SK-N-SH (cell line): Measurements from ENCODE around the gene SPRED2. TPM values are rescaled to one million over a fixed set of nuclear protein-coding genes. Genes with fewer than 3 reads are reported as not detected.

Experiments
- CTCF ChIA-PET: fragments of 300-600, 350-600 bp; formaldehyde crosslinking; extraction: SDS; loops from one replicate; lab custom pipeline; 2021; lab: Yijun Ruan, JAX
- POLR2A ChIA-PET: fragments of 350-600 bp; sonication (Branson Sonifier 250); formaldehyde crosslinking; extraction: SDS; loops from one replicate; lab custom pipeline; 2020; ENCODE audit warnings: antibody characterized with exemption, inconsistent platforms; lab: Yijun Ruan, JAX
- DNase-seq: peaks from one replicate; pipeline ENCODE4 v3.0.0; 2012
- H2AFZ ChIP-seq: fragments of 200-600 bp; sonication (generic); 2 replicates; pipeline ENCODE4 v1.8.1; 2016; ENCODE audit warnings: antibody characterized with exemption, mild to moderate bottlenecking, low read depth
- H3F3A ChIP-seq: fragments of 200-600 bp; sonication (generic); replicated peaks from 2 replicates; pipeline ENCODE3; 2016; ENCODE audit warnings: antibody characterized with exemption, mild to moderate bottlenecking; ENCODE audit not compliant: insufficient read depth
- H3K27ac ChIP-seq, 2 experiments: fragments of 200-500 bp in 1 of 2; fragments of 200-600 bp in 1 of 2; sonication (Bioruptor generic) in 1 of 2; sonication (generic), shearing (Covaris generic) in 1 of 2; 2 replicates each; pipeline versions ENCODE4 v1.5.1 to v1.6.1; 2014 to 2016; ENCODE audit warnings: low read depth in 2 of 2, inconsistent platforms in 1 of 2, low read length in 1 of 2, mild to moderate bottlenecking in 1 of 2, mixed read lengths in 1 of 2
- H3K27me3 ChIP-seq: fragments of 200-600 bp; sonication (generic), shearing (Covaris generic); 2 replicates; pipeline ENCODE4 v1.6.1; 2016; ENCODE audit warnings: mixed run types; ENCODE audit not compliant: insufficient read depth
- H3K36me3 ChIP-seq, 2 experiments: fragments of 200-500 bp in 1 of 2; fragments of 200-600 bp in 1 of 2; sonication (Bioruptor generic) in 1 of 2; sonication (generic) in 1 of 2; replicated peaks in 1 of 2; 2 replicates each; pipeline versions ENCODE3 to v1.5.1; 2014 to 2016; ENCODE audit warnings: low read length in 1 of 2, mild to moderate bottlenecking in 1 of 2; ENCODE audit not compliant: insufficient read depth in 2 of 2, control insufficient read depth in 1 of 2
- H3K4me1 ChIP-seq, 2 experiments: fragments of 200-500 bp in 1 of 2; fragments of 200-600 bp in 1 of 2; sonication (Bioruptor generic) in 1 of 2; sonication (generic), shearing (Covaris generic) in 1 of 2; 2 replicates each; pipeline versions ENCODE4 v1.5.1 to v1.6.1; 2014 to 2016; ENCODE audit warnings: low read depth in 1 of 2, low read length in 1 of 2, mixed run types in 1 of 2; ENCODE audit not compliant: insufficient read depth in 2 of 2, control insufficient read depth in 1 of 2
- H3K4me2 ChIP-seq: fragments of 200-600 bp; sonication (generic), shearing (Covaris generic); 2 replicates; pipeline ENCODE4 v1.6.1; 2017; ENCODE audit warnings: mixed run types
- H3K4me3 ChIP-seq, 2 experiments: fragments of 200-500 bp in 1 of 2; fragments of 200-600 bp in 1 of 2; sonication (Bioruptor generic) in 1 of 2; sonication (generic), shearing (Covaris generic) in 1 of 2; 2 replicates each; pipeline versions ENCODE4 v1.5.1 to v1.8.1; 2014 to 2016; ENCODE audit warnings: low read depth in 2 of 2, inconsistent platforms in 1 of 2, low read length in 1 of 2, mild to moderate bottlenecking in 1 of 2, mixed read lengths in 1 of 2, moderate library complexity in 1 of 2
- H3K79me2 ChIP-seq: fragments of 200-600 bp; sonication (generic); 2 replicates; pipeline ENCODE4 v1.8.1; 2017; ENCODE audit warnings: mild to moderate bottlenecking; ENCODE audit not compliant: insufficient read depth
- H3K9ac ChIP-seq: fragments of 200-600 bp; sonication (generic); 2 replicates; pipeline ENCODE4 v1.6.1; 2017; ENCODE audit warnings: mixed run types
- H3K9me2 ChIP-seq: fragments of 200-600 bp; sonication (generic); 2 replicates; pipeline ENCODE4 v1.6.1; 2017; ENCODE audit warnings: mixed run types
- H3K9me3 ChIP-seq: fragments of 200-600 bp; sonication (generic); 2 replicates; pipeline ENCODE4 v1.6.1; 2017; ENCODE audit warnings: mixed run types, mild to moderate bottlenecking, moderate library complexity
- H4K20me1 ChIP-seq: fragments of 200-600 bp; sonication (generic); 2 replicates; pipeline ENCODE4 v1.6.1; 2017; ENCODE audit warnings: mild to moderate bottlenecking, mixed run types; ENCODE audit not compliant: insufficient read depth
- CHD2 ChIP-seq: fragments of 150-350 bp; IDR thresholded peaks from 2 replicates; pipeline ENCODE4 v1.6.1; 2018; ENCODE audit warnings: low read length; ENCODE audit not compliant: partially characterized antibody
- ELF1 ChIP-seq: IDR thresholded peaks from 2 replicates; pipeline ENCODE4 v1.4.0; 2012
- EZH2phosphoT487 ChIP-seq: fragments of 200-600 bp; sonication (generic); IDR thresholded peaks from 2 replicates; pipeline ENCODE4 v1.6.1; 2017; ENCODE audit warnings: low read depth, mixed run types, mild to moderate bottlenecking, antibody characterized with exemption, moderate library complexity, borderline replicate concordance
- FOSL2 ChIP-seq: IDR thresholded peaks from 2 replicates; pipeline ENCODE4 v1.4.0; 2012; ENCODE audit warnings: low read depth, mild to moderate bottlenecking, moderate library complexity, borderline replicate concordance
- GABPA ChIP-seq: IDR thresholded peaks from 2 replicates; pipeline ENCODE4 v1.4.0; 2012; ENCODE audit warnings: low read depth, mild to moderate bottlenecking
- IRF3 ChIP-seq: fragments of 150-350 bp; IDR thresholded peaks from 2 replicates; pipeline ENCODE4 v1.6.1; 2016; ENCODE audit warnings: mild to moderate bottlenecking, low read depth, low read length
- MAX ChIP-seq: IDR thresholded peaks from 2 replicates; pipeline ENCODE4 v1.4.0; 2012; ENCODE audit warnings: low read depth
- MEF2A ChIP-seq: IDR thresholded peaks from 2 replicates; pipeline ENCODE4 v1.4.0; 2012; ENCODE audit warnings: low read depth, borderline replicate concordance
- MXI1 ChIP-seq: IDR thresholded peaks from 2 replicates; pipeline ENCODE4 v1.6.1; 2012; ENCODE audit warnings: mild to moderate bottlenecking, low read depth, low read length, improper control_type of control experiment
- NRF1 ChIP-seq: IDR thresholded peaks from 2 replicates; pipeline ENCODE4 v1.6.1; 2012; ENCODE audit warnings: low read depth, mild to moderate bottlenecking, low read length
- RAD21 ChIP-seq: IDR thresholded peaks from 2 replicates; pipeline ENCODE4 v1.6.1; 2012; ENCODE audit warnings: mild to moderate bottlenecking, low read length
- REST ChIP-seq: IDR thresholded peaks from 2 replicates; pipeline ENCODE4 v1.6.1; 2012; ENCODE audit warnings: mild to moderate bottlenecking, low read depth, low read length, moderate library complexity
- RXRA ChIP-seq: IDR thresholded peaks from 2 replicates; pipeline ENCODE4 v1.4.0; 2012; ENCODE audit warnings: low read depth, mild to moderate bottlenecking, borderline replicate concordance
- SIN3A ChIP-seq: IDR thresholded peaks from 2 replicates; pipeline ENCODE4 v1.6.1; 2012; ENCODE audit warnings: low read depth, mild to moderate bottlenecking, low read length, moderate library complexity, borderline replicate concordance
- TCF12 ChIP-seq: IDR thresholded peaks from 2 replicates; pipeline ENCODE4 v1.4.0; 2012
- TEAD4 ChIP-seq: IDR thresholded peaks from 2 replicates; pipeline ENCODE4 v1.4.0; 2012; ENCODE audit warnings: mild to moderate bottlenecking, borderline replicate concordance; ENCODE audit not compliant: insufficient read depth
- USF1 ChIP-seq: IDR thresholded peaks from 2 replicates; pipeline ENCODE4 v1.4.0; 2012; ENCODE audit warnings: low read depth, borderline replicate concordance
- USF2 ChIP-seq: fragments of 150-350 bp; IDR thresholded peaks from 2 replicates; pipeline ENCODE4 v1.6.1; 2017; ENCODE audit warnings: antibody characterized with exemption, low read length, low read depth, borderline replicate concordance
- YY1 ChIP-seq: IDR thresholded peaks from 2 replicates; pipeline ENCODE4 v1.4.0; 2012; ENCODE audit warnings: low read depth, mild to moderate bottlenecking
- WGBS: methylation state at CpG from one replicate; pipeline ENCODE4 v1.1.6; 2017; ENCODE audit warnings: low lambda C conversion rate; 5-methylcytosine and 5-hydroxymethylcytosine counted together
- polyA plus RNA-seq, 3 experiments: library from polyadenylated mRNA; depleted of rRNA; stranded (reverse); fragments of >200 nt; gene quantifications; 2 replicates each; pipeline ENCODE4 v1.2.3, GENCODE V29; 2012

SPRED2 gene
- polyA plus RNA-seq, 1 of the 3 experiments (the other 2 are of a cell fraction): 21.9 TPM

- TF ChIP-seq ELF1: no peak
- no peak for TF ChIP-seq NRF1
- TF ChIP-seq RXRA: no peak
- no peak for TF ChIP-seq TEAD4
- no peak for TF ChIP-seq MAX
- TF ChIP-seq IRF3: no peak
Observed at GRCh38 chr2:65382323-65382722, 50.1 kb downstream of the SPRED2 start (continued).

GRCh38 chr2:65381607-65382051, 50.8 kb downstream of the SPRED2 start:
- Histone ChIP-seq H3K27me3 (no peaks in the 10 kb centered on the region), H2AFZ (no peak overlapping the region), H3F3A (peaks cover 20% of the 10 kb centered on the region), H3K4me2 (no peak overlapping the region), H4K20me1 (peaks cover 87% of the 10 kb centered on the region), H3K9ac (no peak overlapping the region), H3K9me3 (no peaks in the 10 kb centered on the region), H3K27ac (no peak overlapping the region), H3K79me2 (peaks cover 90% of the 10 kb centered on the region), H3K36me3 (peaks cover 0 to 5% of the 10 kb centered on the region in 2 experiments), H3K4me3 (no peak overlapping the region), H3K9me2 (no peaks in the 10 kb centered on the region), H3K4me1 (peaks cover 28 to 34% of the 10 kb centered on the region in 2 experiments; a peak in 3 of 4 replicates)
- 100% methylated on average over 2 of the region's 5 CpGs for WGBS
- TF ChIP-seq CHD2 (no peak), USF1 (no peak), SIN3A (no peak), FOSL2 (no peak), MAX (no peak), USF2 (no peak), MEF2A (no peak), REST (no peak), RAD21 (no peak), TCF12 (no peak), MXI1 (no peak), EZH2phosphoT487 (no peak), GABPA (no peak), IRF3 (no peak), ELF1 (no peak), YY1 (no peak)
- ChIA-PET POLR2A (no interaction called here), CTCF (no interaction called here)
- no peak for DNase-seq
